Testis (tissue), 3 donors: ENCODE data around the gene LRRC47. TPM values are rescaled to one million over a fixed set of nuclear protein-coding genes. Genes with fewer than 3 reads are reported as not detected.
"Not testable (repeated sequence)": the region's sequence is repeated elsewhere in the genome, so short reads cannot be mapped to it uniquely, and the experiment has no call there.

Experiments used
- DNase-seq: peaks from one replicate; pipeline ENCODE4 v3.0.0-alpha.2; 2019
- H3K27ac ChIP-seq, 2 donors: fragments of 200-600 bp; sonication (generic); one replicate each; pipeline ENCODE4 v1.5.1; 2019
- H3K27me3 ChIP-seq: fragments of 200-600 bp; sonication (generic); one replicate; pipeline ENCODE4 v1.5.1; 2019
- H3K36me3 ChIP-seq: fragments of 200-600 bp; sonication (generic); one replicate; pipeline ENCODE4 v1.5.1; 2017; ENCODE audit warnings: low read depth; ENCODE audit errors: missing control alignments
- H3K4me1 ChIP-seq: fragments of 200-600 bp; sonication (generic); one replicate; pipeline ENCODE4 v1.5.1; 2019
- H3K4me3 ChIP-seq, 2 donors: fragments of 200-600 bp; sonication (generic); one replicate each; pipeline ENCODE4 v1.5.1; 2017 to 2019
- H3K9me3 ChIP-seq: fragments of 200-600 bp; sonication (generic); one replicate; pipeline ENCODE4 v1.5.1; 2017
- CTCF ChIP-seq, 3 experiments: fragments of 450-650 bp in 2 of 3; fragments of 200-600 bp in 1 of 3; sonication (generic) in 1 of 3; IDR thresholded peaks; one replicate each; pipeline ENCODE4 v1.5.1; 2016 to 2019; ENCODE audit warnings: antibody characterized with exemption in 3 of 3, mild to moderate bottlenecking in 2 of 3, moderate library complexity in 1 of 3
- POLR2A ChIP-seq: fragments of 450-650 bp; IDR thresholded peaks from one replicate; pipeline ENCODE4 v1.6.1; 2017; ENCODE audit warnings: antibody characterized with exemption, mild to moderate bottlenecking, moderate library complexity
- WGBS, 2 donors: methylation state at CpG; one replicate each; pipeline ENCODE4 v1.1.5; 2018; 5-methylcytosine and 5-hydroxymethylcytosine counted together
- intact Hi-C: fragments of 100-400 bp; cut with DNase I; formaldehyde crosslinking; loops from one replicate; pipeline ENCODE4 v1.15.1; 2023; ENCODE audit warnings: low total_unique reads
- polyA plus RNA-seq: library from polyadenylated mRNA; stranded (reverse); fragments of 350-450 nt; fragmentation: Illumina TruSeq; extraction: RNeasy Lipid Tissue Mini Kit (QIAGEN cat#74804); gene quantifications from one replicate; pipeline ENCODE4 v1.2.3, GENCODE V29; 2014; ENCODE audit warnings: low read depth, low replicate concordance; ENCODE audit not compliant: insufficient read depth
- total RNA-seq, 2 donors: library from RNA; depleted of rRNA; stranded (reverse); fragments of >200 nt; gene quantifications; one replicate each; pipeline ENCODE4 v1.2.3, GENCODE V29; 2016

The LRRC47 gene
- total and polyA plus RNA-seq, 3 donors from 2014 or later, result 27.6 to 46.6 (median 45.9) TPM

GRCh38 chr1:3803905-3804626 is 7.8 kb upstream of the LRRC47 start:
- TF ChIP-seq POLR2A (no peak), CTCF (IDR thresholded peaks at IDR 0.05) (no peak)
- Histone ChIP-seq H3K9me3 (no peaks in the 10 kb centered on the region), H3K4me1 (no peaks in the 10 kb centered on the region), H3K27me3 (no peaks in the 10 kb centered on the region), H3K27ac (no peak overlapping the region), H3K4me3 (no peak overlapping the region), H3K36me3 (no peaks in the 10 kb centered on the region)
- no peak for DNase-seq
- WGBS, 2 donors, result 64 to 70% methylated on average over 19 of the region's 19 CpGs
- intact Hi-C loops, result no loop called here

- H3K27me3 ChIP-seq, H3K4me3 ChIP-seq, DNase-seq, H3K4me1 ChIP-seq, H3K36me3 ChIP-seq, H3K9me3 ChIP-seq, intact Hi-C loops, H3K27ac ChIP-seq: not testable (repeated sequence)
- 73 to 74% methylated on average over 3 of the region's 3 CpGs for WGBS, 2 donors
Measured at GRCh38 chr1:3800795-3801194, 4.5 kb upstream of the LRRC47 start.

GRCh38 chr1:3799976-3800685 is 3.8 kb upstream of the LRRC47 start:
- Histone ChIP-seq H3K27me3 (no peaks in the 10 kb centered on the region), H3K27ac (no peak overlapping the region), H3K4me3 (no peak overlapping the region), H3K36me3 (no peaks in the 10 kb centered on the region), H3K4me1 (peaks cover 8% of the 10 kb centered on the region), H3K9me3 (no peaks in the 10 kb centered on the region)
- WGBS, 2 donors, result 68 to 80% methylated on average over 2 to 11 of the region's 11 CpGs
- no peak for TF ChIP-seq POLR2A
- TF ChIP-seq CTCF (IDR thresholded peaks at IDR 0.05), result no peak
- DNase-seq, result no peak
- intact Hi-C loops, result no loop called here

GRCh38 chr1:3795453-3796214 is 664 bp downstream of the LRRC47 start:
- intact Hi-C loops, result no loop called here
- Histone ChIP-seq H3K4me3 (peak overlapping the region; percentile 87 to 97), H3K4me1 (peaks cover 27% of the 10 kb centered on the region), H3K27me3 (no peaks in the 10 kb centered on the region), H3K9me3 (no peaks in the 10 kb centered on the region), H3K36me3 (no peaks in the 10 kb centered on the region), H3K27ac (no peak overlapping the region)
- TF ChIP-seq CTCF (IDR thresholded peaks at IDR 0.05) (no peak), POLR2A (no peak)
- no peak for DNase-seq
- WGBS, 2 donors, result 4 to 16% methylated on average over 8 to 28 of the region's 53 CpGs

GRCh38 chr1:3790952-3791351 is 5.3 kb downstream of the LRRC47 start:
- H3K36me3 ChIP-seq, result no peaks in the 10 kb centered on the region
- intact Hi-C loops, result no loop called here

More at GRCh38 chr1:3790952-3791351, 5.3 kb downstream of the LRRC47 start:
- 76 to 80% methylated on average over 18 of the region's 18 CpGs for WGBS, 2 donors
- no peak overlapping the region for H3K4me3 ChIP-seq
- no peak overlapping the region for H3K27ac ChIP-seq
- no peak for DNase-seq
- TF ChIP-seq CTCF (IDR thresholded peaks at IDR 0.05) (no peak), POLR2A (no peak)
- H3K27me3 ChIP-seq, result no peaks in the 10 kb centered on the region
- H3K4me1 ChIP-seq, result peaks cover 26% of the 10 kb centered on the region
- H3K9me3 ChIP-seq, result no peaks in the 10 kb centered on the region
